ENCODE measurements around the gene WNK2.

WNK2 gene

DNA sequence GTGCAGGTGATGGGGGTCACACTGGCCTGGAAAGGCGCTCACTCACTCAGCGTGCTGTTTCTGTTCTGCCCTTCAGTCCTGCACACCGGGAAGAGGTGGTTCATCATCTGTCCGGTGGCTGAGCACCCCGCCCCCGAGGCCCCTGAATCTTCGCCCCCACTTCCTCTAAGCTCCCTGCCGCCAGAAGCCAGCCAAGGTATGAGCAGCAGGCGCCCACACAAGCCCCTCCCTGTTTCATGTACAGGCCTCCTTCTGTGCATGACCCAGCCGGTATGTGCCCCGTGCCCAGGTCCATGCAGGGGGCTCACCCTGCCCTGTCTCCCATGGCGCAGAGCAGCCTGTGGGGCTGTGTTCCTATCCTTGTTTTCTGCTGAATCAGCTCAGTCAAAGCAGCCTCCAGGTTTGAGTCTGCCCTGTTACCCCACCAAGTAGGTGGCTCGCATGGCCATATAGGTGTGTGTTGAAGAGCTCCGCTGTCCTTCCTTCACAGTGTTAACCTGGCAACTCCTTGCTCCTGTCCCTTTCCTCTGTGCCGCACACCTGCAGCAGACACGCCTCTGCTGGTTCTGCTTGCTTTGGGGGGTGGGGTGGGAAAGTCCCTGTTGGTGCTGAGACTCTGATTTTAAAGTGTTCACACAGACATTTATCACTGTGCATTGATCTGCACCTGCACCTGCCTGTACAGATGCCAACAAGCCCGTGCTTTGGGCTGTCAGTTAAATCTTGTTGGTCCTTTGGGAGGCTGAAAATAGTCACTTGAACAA lies 84.8 kb downstream of the WNK2 start:
- TF ChIP-seq, protein P1, sequence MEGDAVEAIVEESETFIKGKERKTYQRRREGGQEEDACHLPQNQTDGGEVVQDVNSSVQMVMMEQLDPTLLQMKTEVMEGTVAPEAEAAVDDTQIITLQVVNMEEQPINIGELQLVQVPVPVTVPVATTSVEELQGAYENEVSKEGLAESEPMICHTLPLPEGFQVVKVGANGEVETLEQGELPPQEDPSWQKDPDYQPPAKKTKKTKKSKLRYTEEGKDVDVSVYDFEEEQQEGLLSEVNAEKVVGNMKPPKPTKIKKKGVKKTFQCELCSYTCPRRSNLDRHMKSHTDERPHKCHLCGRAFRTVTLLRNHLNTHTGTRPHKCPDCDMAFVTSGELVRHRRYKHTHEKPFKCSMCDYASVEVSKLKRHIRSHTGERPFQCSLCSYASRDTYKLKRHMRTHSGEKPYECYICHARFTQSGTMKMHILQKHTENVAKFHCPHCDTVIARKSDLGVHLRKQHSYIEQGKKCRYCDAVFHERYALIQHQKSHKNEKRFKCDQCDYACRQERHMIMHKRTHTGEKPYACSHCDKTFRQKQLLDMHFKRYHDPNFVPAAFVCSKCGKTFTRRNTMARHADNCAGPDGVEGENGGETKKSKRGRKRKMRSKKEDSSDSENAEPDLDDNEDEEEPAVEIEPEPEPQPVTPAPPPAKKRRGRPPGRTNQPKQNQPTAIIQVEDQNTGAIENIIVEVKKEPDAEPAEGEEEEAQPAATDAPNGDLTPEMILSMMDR (IDR thresholded peaks at IDR 0.05) = no peak
- intact Hi-C loops (cut with DNase I; ENCODE audit: low total_unique reads) = no loop called here
- no peak overlapping the region for H3K4me3 ChIP-seq
- no peaks in the 10 kb centered on the region for H3K27me3 ChIP-seq
- peak; percentile 8 to 41 for DNase-seq
- H3K9me3 ChIP-seq = peaks cover 0 to 5% (median 1%) of the 10 kb centered on the region in 3 donors
- H3K4me1 ChIP-seq = no peaks in the 10 kb centered on the region
- H3K27ac ChIP-seq = no peak overlapping the region
- H3K36me3 ChIP-seq = peaks cover 0 to 8% (median 8%) of the 10 kb centered on the region in 3 donors

GRCh38 chr9:93270976-93271375 lies 87.0 kb downstream of the WNK2 start:
- TF ChIP-seq, protein P1 (IDR thresholded peaks at IDR 0.05) = no peak
- Histone ChIP-seq H3K36me3 (peaks cover 0 to 8% (median 8%) of the 10 kb centered on the region in 3 donors), H3K9me3 (peaks cover 0 to 5% (median 4%) of the 10 kb centered on the region in 3 donors), H3K4me3 (no peak overlapping the region), H3K27ac (no peak overlapping the region), H3K4me1 (no peaks in the 10 kb centered on the region), H3K27me3 (no peaks in the 10 kb centered on the region)
- DNase-seq = peak in 1 of 2 donors; percentile 2
- intact Hi-C loops (cut with DNase I; ENCODE audit: low total_unique reads) = no loop called here

GRCh38 chr9:93276973-93277372 lies 93.0 kb downstream of the WNK2 start:
- no peak overlapping the region for H3K4me3 ChIP-seq
- no peaks in the 10 kb centered on the region for H3K36me3 ChIP-seq
- intact Hi-C loops (cut with DNase I; ENCODE audit: low total_unique reads) = no loop called here
- TF ChIP-seq, protein P1 (IDR thresholded peaks at IDR 0.05) = no peak
- no peak overlapping the region for H3K27ac ChIP-seq
- H3K9me3 ChIP-seq = peaks cover 0 to 5% (median 4%) of the 10 kb centered on the region in 3 donors
- DNase-seq = no peak
- peaks cover 0 to 3% of the 10 kb centered on the region in 2 donors for H3K27me3 ChIP-seq
- H3K4me1 ChIP-seq = no peaks in the 10 kb centered on the region

GRCh38 chr9:93278144-93278543 lies 94.2 kb downstream of the WNK2 start:
- intact Hi-C loops (cut with DNase I; ENCODE audit: low total_unique reads) = no loop called here
- no peak overlapping the region for H3K27ac ChIP-seq
- peaks cover 0 to 3% of the 10 kb centered on the region in 2 donors for H3K27me3 ChIP-seq
- no peak for DNase-seq
- H3K9me3 ChIP-seq = peaks cover 0 to 4% (median 3%) of the 10 kb centered on the region in 3 donors
- TF ChIP-seq, protein P1 (IDR thresholded peaks at IDR 0.05) = no peak
- H3K36me3 ChIP-seq = no peaks in the 10 kb centered on the region
- no peaks in the 10 kb centered on the region for H3K4me1 ChIP-seq
- H3K4me3 ChIP-seq = no peak overlapping the region

DNA sequence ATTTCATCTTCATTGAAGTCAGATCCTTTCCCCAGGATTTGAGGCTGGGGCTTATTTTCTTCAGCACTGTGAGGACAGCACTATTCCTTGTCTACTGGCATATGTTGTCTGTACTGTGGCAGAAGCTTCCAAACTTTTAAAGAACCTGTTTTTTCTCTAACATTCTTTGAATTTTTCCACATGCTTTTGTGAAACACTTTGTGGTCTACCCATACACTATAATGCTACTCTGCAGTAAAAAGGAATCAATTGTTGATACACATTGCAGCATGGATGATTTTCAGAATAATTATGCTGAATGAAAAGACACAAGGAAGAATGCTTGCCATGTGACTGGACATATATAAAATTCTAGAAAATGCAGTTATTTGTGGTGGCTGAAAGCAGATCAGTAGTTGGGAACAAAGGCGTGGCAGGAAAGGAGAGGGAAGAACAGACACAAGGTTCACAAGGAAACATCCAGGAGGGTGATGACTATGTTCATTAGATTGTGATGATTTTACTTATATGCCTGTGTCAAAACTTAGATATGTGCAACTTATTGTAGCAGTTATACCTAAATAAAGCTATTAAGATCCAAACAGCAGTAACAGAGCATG lies 96.8 kb downstream of the WNK2 start:
- intact Hi-C loops (cut with DNase I; ENCODE audit: low total_unique reads) = no loop called here
- Histone ChIP-seq H3K9me3 (no peaks in the 10 kb centered on the region), H3K4me1 (no peaks in the 10 kb centered on the region), H3K27me3 (peaks cover 0 to 3% of the 10 kb centered on the region in 2 donors), H3K27ac (no peak overlapping the region), H3K4me3 (no peak overlapping the region), H3K36me3 (no peaks in the 10 kb centered on the region)
- no peak for DNase-seq
- TF ChIP-seq, protein P1 (IDR thresholded peaks at IDR 0.05) = no peak
